Placental epithelial cell (primary cell): ENCODE data around the gene CCDC171. TPM values are rescaled to one million over a fixed set of nuclear protein-coding genes. Genes with fewer than 3 reads are reported as not detected.
A peak's percentile ranks its signal among the peaks of the same experiment; 100 is the strongest.

Experiments used
- small RNA-seq: library from RNA; depleted of rRNA; stranded (forward); fragments of <200 nt; gene quantifications from one replicate; pipeline ENCODE3, GENCODE V24; 2012
- total RNA-seq: library from RNA; depleted of rRNA; stranded (reverse); fragments of >200 nt; gene quantifications from 2 replicates; pipeline ENCODE4 v1.2.3, GENCODE V29; 2012

Gene CCDC171
- total RNA-seq: 1.7 and 5.1 TPM in 2 replicates

GRCh38 chr9:15552636-15553527 is at the start of gene CCDC171:
TSS of gene CCDC171 (plus strand) at chr9:15553043. CDS start at chr9:15564089, 11,046 bp downstream.

GRCh38 chr9:15510789-15511575 is 41.9 kb upstream of the CCDC171 start, which contains the start of gene PSIP1:
TSS of gene PSIP1 (minus strand) at chr9:15510970. CDS start at chr9:15510188, 782 bp downstream.

Small RNA genes lying within 50 kb of the gene (small RNA-seq; reads per million reads assigned to genes)
- gene AL513423.1: not detected
- not detected for gene HMGN2P16
- gene RN7SL98P: not detected
- 0.49 reads per million, percentile 26 among the genes with 10 or more reads in this experiment for gene RNU6-14P
- gene RNU6-246P: not detected

Other genes starting within 250 kb of the CCDC171 start
- 1.6 TPM in 2 replicates for gene TTC39B, start 245.8 kb upstream of the CCDC171 start, total RNA-seq
- gene SNAPC3, start 130.2 kb upstream of the CCDC171 start, total RNA-seq: 32.2 and 33.9 TPM in 2 replicates
- gene PSIP1, start 42.1 kb upstream of the CCDC171 start, total RNA-seq: 5.5 and 6.7 TPM in 2 replicates